Activated CD8-positive, alpha-beta memory T cell treated with anti-CD3 and anti-CD28 coated beads, Interleukin-2, amount 10 ng/mL, durations not matched to agents 7 days and 5 days (primary cell): ENCODE data around the gene PALM3. TPM values are rescaled to one million over a fixed set of nuclear protein-coding genes. Genes with fewer than 3 reads are reported as not detected.

Experiments
- ATAC-seq: fragments of 150-1000 bp; cut with Tn5 transposase; one replicate; pipeline ENCODE4 v1.10.0; 2021; ENCODE audit warnings: moderate library complexity
- CTCF ChIA-PET: fragments of 350-600 bp; sonication (Branson Sonifier 250); formaldehyde crosslinking; loops from one replicate; lab custom pipeline; 2021; ENCODE audit warnings: antibody characterized with exemption; lab: Charles Lee
- DNase-seq: peaks from one replicate; pipeline ENCODE4 v3.0.0-alpha.2; 2020
- H3K27ac Mint-ChIP-seq: one replicate; pipeline ENCODE4 v1.8.0; 2021; ENCODE audit warnings: mild to moderate bottlenecking, mixed read lengths
- H3K27me3 Mint-ChIP-seq: one replicate; pipeline ENCODE4 v1.8.0; 2021; ENCODE audit warnings: mixed read lengths
- H3K36me3 Mint-ChIP-seq: one replicate; pipeline ENCODE4 v1.8.0; 2021; ENCODE audit warnings: mild to moderate bottlenecking, mixed read lengths
- H3K4me1 Mint-ChIP-seq: one replicate; pipeline ENCODE4 v1.8.0; 2021; ENCODE audit warnings: mixed read lengths
- H3K4me3 Mint-ChIP-seq: one replicate; pipeline ENCODE4 v1.8.0; 2021; ENCODE audit warnings: mild to moderate bottlenecking, moderate library complexity, mixed read lengths
- H3K9me3 Mint-ChIP-seq: one replicate; pipeline ENCODE4 v1.8.0; 2022; ENCODE audit warnings: low read depth, mixed read lengths
- total RNA-seq, 2 experiments: library from RNA; stranded (reverse); gene quantifications; one replicate each; pipeline ENCODE4 v1.2.3, GENCODE V29; 2021

Gene PALM3
- total RNA-seq, 2 experiments from 2014 or later: not detected

DNA sequence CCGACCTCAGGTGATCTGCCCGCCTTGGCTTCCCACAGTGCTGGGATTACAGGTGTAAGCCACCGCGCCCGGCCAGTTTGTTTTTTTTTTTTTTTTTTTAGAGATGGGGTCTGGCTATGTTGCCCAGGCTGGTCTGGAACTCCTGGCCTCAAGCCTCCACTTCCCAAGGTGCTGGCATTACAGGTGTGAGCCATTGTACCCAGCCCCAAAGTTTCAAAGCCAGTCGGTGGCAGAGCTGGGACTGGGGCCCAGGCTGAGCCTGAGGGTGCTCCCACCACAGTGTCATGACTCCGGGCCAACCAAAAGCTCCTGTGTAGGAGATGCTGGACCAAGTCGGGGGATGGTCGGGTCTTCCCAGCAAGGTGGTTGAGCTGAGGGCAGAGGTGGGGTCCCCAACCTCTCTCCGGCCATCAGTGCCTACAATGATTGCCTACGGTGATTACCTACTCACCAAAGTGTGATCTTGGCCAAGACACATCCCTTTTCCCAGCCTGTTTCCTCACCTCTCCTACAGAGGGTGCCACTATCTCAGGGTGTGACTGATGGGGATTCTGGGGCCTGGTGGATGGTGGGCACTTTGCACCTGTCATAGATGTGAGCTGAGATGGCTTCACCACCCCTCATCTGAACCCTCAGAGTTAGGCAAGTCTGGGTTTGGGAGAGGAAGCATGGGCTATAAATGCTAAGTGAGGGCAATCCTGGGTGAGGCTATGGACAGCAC, 34.6 kb upstream of the PALM3 start:
- DNase-seq (no peak), ATAC-seq (no peak)
- CTCF ChIA-PET: interaction anchor here (1.0 to 2.0 kb wide), 2 partner anchors 17 to 23 kb away, joined by 5 to 10 read pairs; partner anchors contain the start of gene MISP3
- Mint-ChIP-seq H3K27me3 (no peaks in the 10 kb centered on the region), H3K36me3 (peaks cover 8% of the 10 kb centered on the region), H3K9me3 (peaks cover 4% of the 10 kb centered on the region), H3K4me3 (no peak overlapping the region), H3K4me1 (peaks cover 12% of the 10 kb centered on the region), H3K27ac (no peak overlapping the region)

DNA sequence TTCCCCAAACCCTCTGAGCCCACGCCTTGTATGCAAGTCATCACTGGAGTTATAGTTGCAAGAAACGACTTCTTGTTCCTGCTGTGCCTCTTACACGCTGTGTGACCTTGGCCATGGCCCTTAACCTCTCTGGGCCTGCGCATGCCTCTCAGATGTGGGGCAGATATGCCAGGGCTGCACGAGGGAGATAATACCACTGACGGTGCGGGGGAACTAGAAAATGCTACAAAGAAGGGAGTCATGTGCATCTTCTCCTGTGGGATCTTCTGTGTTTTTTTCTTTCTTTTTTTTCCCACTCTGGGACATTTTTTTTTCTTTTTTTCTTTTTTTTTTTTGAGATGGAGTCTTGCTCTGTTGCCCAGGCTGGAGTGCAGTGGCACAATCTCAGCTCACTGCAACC, 33.0 kb upstream of the PALM3 start:
- ATAC-seq (no peak), DNase-seq (no peak)
- no peak overlapping the region for H3K4me3 Mint-ChIP-seq
- H3K9me3 Mint-ChIP-seq: peaks cover 4% of the 10 kb centered on the region
- H3K27me3 Mint-ChIP-seq: no peaks in the 10 kb centered on the region
- H3K4me1 Mint-ChIP-seq: peaks cover 13% of the 10 kb centered on the region
- CTCF ChIA-PET: interaction anchor here (1.2 to 2.0 kb wide), 2 partner anchors 20 to 22 kb away, joined by 3 to 10 read pairs; partner anchors contain the start of gene MISP3
- peaks cover 7% of the 10 kb centered on the region for H3K36me3 Mint-ChIP-seq
- H3K27ac Mint-ChIP-seq: peak overlapping the region; percentile 8

DNA sequence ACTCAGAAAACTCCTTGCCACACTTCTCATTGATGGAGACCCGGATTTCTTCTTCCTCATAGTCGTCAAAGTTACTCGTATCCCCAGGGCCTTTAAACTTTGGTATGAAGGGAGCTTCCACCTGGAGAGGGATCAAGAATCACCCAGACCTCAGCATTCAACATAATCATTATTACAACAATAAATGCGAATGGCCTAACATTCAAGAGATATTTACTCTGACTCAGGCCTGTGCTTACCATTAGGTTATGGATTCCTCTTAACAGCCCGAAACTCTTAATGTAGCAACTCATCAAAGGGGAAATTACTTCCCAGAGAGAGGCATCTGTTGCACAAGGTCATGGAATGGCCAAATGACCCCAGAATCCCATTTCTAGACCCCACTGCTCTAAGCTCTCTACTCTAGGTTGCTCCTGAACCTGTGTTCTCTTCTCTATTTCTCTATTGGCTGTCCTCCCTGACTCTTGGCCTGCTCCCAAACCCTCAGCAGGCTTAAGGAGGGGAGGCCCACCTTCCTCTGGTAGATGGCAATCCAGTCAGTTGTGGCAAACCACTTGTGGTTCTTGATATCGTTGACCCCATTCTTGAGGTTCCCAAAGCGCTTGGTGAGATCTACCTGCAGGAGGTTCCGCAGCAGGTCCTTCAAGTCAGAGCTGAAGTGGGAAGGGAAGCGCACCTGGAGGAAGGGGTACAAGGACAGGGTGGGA, 31.4 kb upstream of the PALM3 start:
- CTCF ChIA-PET: interaction anchor here (0.9 to 1.4 kb wide), 3 partner anchors 21 to 43 kb away, joined by 3 read pairs; partner anchors contain the start of genes ASF1B and MISP3
- Mint-ChIP-seq H3K27ac (peak overlapping the region; percentile 24), H3K27me3 (no peaks in the 10 kb centered on the region), H3K36me3 (peaks cover 15% of the 10 kb centered on the region), H3K9me3 (peaks cover 4% of the 10 kb centered on the region), H3K4me3 (peak overlapping the region; percentile 33), H3K4me1 (peaks cover 20% of the 10 kb centered on the region)
- no peak for DNase-seq
- no peak for ATAC-seq

DNA sequence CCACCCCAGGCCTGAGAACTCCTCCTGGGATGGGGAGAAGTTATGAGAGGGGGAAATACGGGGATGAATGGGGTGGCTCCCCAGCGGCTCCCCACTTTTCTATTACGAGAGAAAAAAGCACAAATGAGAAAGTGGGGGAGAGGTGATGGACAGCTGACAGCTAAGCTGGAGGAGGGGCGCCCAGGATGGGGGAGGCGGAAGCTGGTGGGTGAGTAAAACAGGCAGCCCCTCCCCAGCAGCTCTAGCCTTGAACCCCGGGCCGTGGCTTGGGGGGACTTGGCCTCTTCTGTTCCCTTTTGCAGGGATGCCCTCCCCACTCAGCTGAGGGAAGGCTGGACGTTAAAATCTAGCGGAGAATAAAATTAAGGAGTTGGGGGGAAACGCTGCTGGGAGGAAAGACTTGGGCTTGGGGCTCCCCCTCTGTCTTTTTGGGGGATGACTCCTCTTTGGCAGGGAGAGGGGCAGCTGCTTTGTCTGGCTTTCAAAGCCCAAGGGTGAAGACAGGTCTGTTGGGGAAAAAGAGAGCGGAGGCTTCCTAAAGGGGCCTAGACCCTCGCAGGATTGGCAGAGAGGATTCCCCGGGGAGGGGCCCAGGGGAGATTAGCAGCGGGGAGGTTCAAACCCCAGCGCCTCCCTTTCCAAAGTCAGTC, 30.1 kb upstream of the PALM3 start:
- peak overlapping the region; percentile 82 for H3K4me3 Mint-ChIP-seq
- ATAC-seq (peak; percentile 2), DNase-seq (peak; percentile 73)
- peaks cover 20% of the 10 kb centered on the region for H3K4me1 Mint-ChIP-seq
- peaks cover 19% of the 10 kb centered on the region for H3K36me3 Mint-ChIP-seq
- H3K27ac Mint-ChIP-seq: peak overlapping the region; percentile 99
- H3K9me3 Mint-ChIP-seq: peaks cover 4% of the 10 kb centered on the region
- no peaks in the 10 kb centered on the region for H3K27me3 Mint-ChIP-seq
- CTCF ChIA-PET: interaction anchor here (0.9 to 1.5 kb wide), 6 partner anchors 10 to 210 kb away, joined by 3 read pairs; no protein-coding TSS in a partner anchor

DNA sequence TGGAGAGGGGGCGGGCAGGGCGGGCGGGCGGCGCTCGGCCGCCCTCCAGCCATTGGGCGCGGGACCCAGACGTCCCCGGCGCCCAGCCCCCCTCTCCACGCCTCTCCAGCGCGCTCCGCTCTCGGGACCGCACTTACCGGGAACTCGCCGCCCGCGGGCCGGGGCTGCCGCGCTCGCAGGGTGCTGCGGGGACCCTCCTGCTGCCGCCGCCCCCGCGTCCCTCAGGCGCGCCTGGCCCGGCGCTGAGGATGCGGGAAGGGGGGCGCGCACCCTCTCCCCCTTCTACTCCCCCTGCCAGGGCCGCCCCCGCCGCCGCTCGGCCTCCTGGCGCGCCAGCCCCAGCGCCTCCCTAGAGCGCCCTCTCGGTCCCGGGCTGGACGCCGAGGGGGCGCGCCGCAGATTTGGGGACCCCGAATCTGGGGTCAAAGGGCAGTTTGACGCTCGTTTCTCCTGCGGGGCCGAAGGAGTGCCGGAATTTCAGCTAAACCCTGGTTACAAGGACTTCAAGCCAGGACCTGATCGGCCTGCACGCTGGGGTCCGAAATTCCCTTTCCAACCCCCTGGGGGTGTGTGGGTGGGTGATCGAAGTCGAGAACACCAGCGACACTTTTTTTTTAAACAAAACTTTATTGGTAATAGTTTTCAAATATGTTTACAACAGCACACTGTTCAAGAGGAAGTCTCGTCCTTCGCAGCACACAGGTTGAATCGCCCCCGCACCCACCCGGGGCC, 29.4 kb upstream of the PALM3 start:
- Mint-ChIP-seq H3K27ac (peak overlapping the region; percentile 99), H3K27me3 (no peaks in the 10 kb centered on the region), H3K9me3 (peaks cover 4% of the 10 kb centered on the region), H3K36me3 (peaks cover 19% of the 10 kb centered on the region), H3K4me3 (peak overlapping the region; percentile 82), H3K4me1 (peaks cover 20% of the 10 kb centered on the region)
- ATAC-seq: peak; percentile 83
- CTCF ChIA-PET: interaction anchor here (1.0 to 1.5 kb wide), 5 partner anchors 9 to 47 kb away, joined by 3 read pairs; no protein-coding TSS in a partner anchor
- DNase-seq: peak; percentile 67

DNA sequence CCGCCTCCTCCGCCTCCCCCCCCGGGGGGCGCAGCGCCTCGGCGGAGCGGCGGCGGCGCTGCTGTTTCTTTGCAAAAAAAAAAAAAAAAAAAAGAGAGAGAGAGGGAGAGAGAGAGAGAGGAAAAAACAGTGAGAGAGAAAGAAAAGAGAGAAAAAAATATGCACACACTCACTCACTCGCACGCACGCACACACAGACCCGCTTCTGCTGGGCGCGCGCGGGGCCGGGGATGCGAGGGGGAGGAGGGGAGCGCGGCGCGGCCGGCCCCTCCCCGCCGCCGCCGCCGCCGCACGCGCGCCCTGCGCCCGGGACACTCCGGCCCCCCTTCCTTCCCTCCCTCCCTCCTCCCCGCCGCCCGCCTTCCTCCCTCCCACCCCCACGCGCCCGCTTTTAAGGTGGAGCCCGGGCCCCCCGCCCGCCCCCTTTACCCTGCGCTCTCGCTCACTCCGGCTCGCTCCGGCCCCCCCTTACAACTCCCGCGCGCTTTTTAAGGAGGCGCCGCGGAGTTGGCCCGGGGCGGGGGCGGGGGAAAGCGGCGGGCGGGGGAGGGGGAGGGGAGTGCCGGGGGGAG, 28.7 kb upstream of the PALM3 start, which contains the start of gene SAMD1:
Gene SAMD1 (minus strand): TSS at position 243 of the 572 bp plus-strand sequence.
- peak; percentile 61 for ATAC-seq
- CTCF ChIA-PET: interaction anchor here (1.0 to 1.5 kb wide), 4 partner anchors 10 to 59 kb away, joined by 3 to 4 read pairs (median 3); partner anchors contain the start of gene IL27RA
- peak; percentile 88 for DNase-seq
- Mint-ChIP-seq H3K36me3 (peaks cover 19% of the 10 kb centered on the region), H3K27ac (peak within 1 kb of the TSS; percentile 99), H3K4me1 (peaks cover 20% of the 10 kb centered on the region), H3K9me3 (peaks cover 4% of the 10 kb centered on the region), H3K4me3 (peak within 1 kb of the TSS; percentile 82), H3K27me3 (no peaks in the 10 kb centered on the region)

DNA sequence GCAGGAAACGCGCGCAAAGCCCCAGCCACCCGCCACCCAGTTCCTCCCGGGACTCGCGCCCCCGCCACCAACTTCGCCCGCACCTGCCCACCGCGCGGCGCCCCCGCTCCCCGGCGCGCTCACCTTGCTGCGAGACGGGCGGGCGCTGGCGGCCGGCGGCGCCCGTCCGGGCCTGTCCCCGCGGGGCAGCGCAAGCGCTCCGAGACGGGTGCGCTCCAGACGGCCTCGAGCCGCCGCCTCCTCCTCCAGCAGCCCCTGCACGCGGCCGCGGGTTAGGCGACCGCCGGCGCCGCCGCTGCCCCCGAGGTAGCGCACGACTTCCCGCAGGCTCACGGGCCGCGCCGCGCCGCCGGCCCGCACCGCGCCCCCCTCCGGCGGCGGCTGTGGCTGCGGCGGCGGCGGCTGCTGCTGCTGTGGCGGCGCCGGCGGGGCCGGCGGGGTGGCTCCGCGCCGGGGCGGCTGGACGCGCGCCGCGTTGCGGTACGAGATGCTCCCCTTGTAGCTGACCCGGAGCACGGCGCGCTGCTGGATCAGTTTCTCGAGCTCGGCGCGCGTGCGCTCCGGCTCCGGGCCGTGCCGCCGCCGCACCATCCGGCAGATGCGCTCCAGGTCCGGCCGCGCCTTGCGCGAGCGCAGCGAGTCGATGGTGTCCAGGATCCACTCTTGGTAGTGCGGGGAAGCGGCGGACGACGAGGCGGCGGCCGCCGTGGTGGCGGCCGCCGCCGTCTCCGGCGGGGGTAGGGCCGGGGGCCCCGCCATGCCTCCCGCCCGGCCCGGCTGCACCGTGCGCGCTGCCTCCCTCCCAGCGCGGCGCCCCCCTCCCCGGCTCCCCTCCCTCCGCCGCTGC, 28.0 kb upstream of the PALM3 start:
- Mint-ChIP-seq H3K9me3 (peaks cover 4% of the 10 kb centered on the region), H3K4me3 (peak overlapping the region; percentile 72), H3K27ac (peak overlapping the region; percentile 68), H3K4me1 (peaks cover 20% of the 10 kb centered on the region), H3K36me3 (peaks cover 19% of the 10 kb centered on the region), H3K27me3 (no peaks in the 10 kb centered on the region)
- ATAC-seq (peak; percentile 17), DNase-seq (peak; percentile 61)
- CTCF ChIA-PET: interaction anchor here (0.7 to 1.5 kb wide), 5 partner anchors 15 to 260 kb away, joined by 3 to 4 read pairs (median 3); partner anchors contain the start of genes BRME1, CC2D1A and IL27RA

DNA sequence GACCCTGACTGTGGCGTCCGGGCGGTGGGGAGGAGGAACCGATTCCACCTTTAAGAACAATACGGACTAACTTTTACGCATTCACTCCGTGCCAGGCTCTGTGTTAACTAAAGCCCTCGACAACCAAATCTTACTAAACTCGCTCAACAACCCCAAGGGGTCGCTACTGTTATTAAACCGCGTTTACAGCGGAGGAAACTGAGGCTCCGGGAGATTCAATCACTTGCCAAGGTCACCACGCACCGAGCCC, 27.5 kb upstream of the PALM3 start:
- H3K4me3 Mint-ChIP-seq: peak overlapping the region; percentile 66
- no peak for ATAC-seq
- DNase-seq: no peak
- peaks cover 19% of the 10 kb centered on the region for H3K36me3 Mint-ChIP-seq
- peak overlapping the region; percentile 68 for H3K27ac Mint-ChIP-seq
- CTCF ChIA-PET: interaction anchor here (0.6 to 1.5 kb wide), 4 partner anchors 14 to 227 kb away, joined by 3 to 4 read pairs (median 4); partner anchors contain the start of genes IL27RA and MISP3
- peaks cover 4% of the 10 kb centered on the region for H3K9me3 Mint-ChIP-seq
- no peaks in the 10 kb centered on the region for H3K27me3 Mint-ChIP-seq
- peaks cover 20% of the 10 kb centered on the region for H3K4me1 Mint-ChIP-seq

DNA sequence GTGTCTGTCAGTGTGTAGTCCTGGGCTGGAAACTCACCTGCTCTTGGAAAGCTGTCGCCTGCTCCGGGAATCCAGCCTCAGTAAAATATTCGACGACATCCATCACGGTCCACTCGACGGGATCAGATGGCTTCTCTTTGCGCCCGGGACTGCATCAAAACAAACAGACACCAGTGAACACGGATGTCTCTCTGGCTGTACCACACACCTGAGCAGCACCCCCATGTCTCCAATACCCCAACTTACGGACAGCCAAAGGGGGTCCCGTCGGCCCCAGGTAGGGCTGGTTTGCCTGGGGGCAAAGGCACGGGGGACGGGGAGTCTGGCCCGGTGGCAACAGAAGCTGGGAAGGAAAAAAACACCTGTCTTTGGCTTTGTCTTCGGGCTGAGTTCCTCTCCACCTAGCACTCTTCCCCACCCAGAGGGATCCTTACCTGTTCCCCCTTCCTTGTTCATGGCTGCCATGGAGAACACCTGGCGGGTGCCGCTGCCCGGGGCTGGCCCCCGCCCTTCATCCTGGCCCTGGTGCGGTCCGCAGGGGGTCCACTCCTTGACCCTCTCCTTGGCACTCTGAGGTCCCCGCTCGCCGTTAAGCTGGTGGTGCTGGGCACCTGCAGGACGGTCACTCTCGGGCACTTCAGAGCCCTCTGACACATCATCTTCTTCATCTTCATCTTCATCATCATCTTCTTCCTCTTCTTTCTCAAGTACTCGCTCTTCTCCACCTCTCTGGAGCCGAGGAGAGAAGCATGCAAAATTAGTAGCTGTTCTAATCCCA, 26.9 kb upstream of the PALM3 start:
- DNase-seq: no peak
- Mint-ChIP-seq H3K36me3 (peaks cover 19% of the 10 kb centered on the region), H3K4me1 (peaks cover 20% of the 10 kb centered on the region), H3K4me3 (peak overlapping the region; percentile 66), H3K27me3 (no peaks in the 10 kb centered on the region), H3K27ac (no peak overlapping the region), H3K9me3 (peaks cover 4% of the 10 kb centered on the region)
- no peak for ATAC-seq
- CTCF ChIA-PET: interaction anchor here (0.6 to 2.1 kb wide), 5 partner anchors 13 to 227 kb away, joined by 3 to 7 read pairs (median 4); partner anchors contain the start of genes IL27RA and MISP3

DNA sequence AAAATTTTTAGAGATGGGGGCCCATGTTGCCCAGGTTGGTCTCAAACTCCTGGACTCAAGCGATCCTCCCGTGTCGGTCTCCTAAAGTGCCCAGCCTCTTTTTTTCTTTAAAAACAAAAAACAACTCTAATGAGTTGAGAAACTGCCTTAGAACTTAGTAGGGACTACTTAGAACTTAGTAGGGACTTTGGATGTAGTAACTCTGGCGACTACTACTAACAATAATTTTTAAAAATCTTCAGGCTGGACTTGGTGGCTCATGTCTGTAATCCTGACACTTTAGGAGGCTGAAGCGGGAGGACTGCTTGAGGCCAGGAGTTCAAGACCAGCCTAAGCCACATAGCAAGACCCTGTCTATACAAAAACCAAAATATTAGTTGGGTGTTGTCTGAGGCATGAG, 24.2 kb upstream of the PALM3 start:
- DNase-seq (no peak), ATAC-seq (no peak)
- H3K27ac Mint-ChIP-seq: no peak overlapping the region

More for the DNA sequence above, 24.2 kb upstream of the PALM3 start:
- H3K27me3 Mint-ChIP-seq: no peaks in the 10 kb centered on the region
- CTCF ChIA-PET: interaction anchor here (1.7 kb wide), 1 partner anchor 13 kb away, joined by 6 read pairs; no protein-coding TSS in a partner anchor
- peaks cover 12% of the 10 kb centered on the region for H3K36me3 Mint-ChIP-seq
- no peaks in the 10 kb centered on the region for H3K9me3 Mint-ChIP-seq
- H3K4me1 Mint-ChIP-seq: peaks cover 14% of the 10 kb centered on the region
- no peak overlapping the region for H3K4me3 Mint-ChIP-seq
